Measurements from ENCODE around the gene RABGAP1.

RABGAP1 gene

DNA sequence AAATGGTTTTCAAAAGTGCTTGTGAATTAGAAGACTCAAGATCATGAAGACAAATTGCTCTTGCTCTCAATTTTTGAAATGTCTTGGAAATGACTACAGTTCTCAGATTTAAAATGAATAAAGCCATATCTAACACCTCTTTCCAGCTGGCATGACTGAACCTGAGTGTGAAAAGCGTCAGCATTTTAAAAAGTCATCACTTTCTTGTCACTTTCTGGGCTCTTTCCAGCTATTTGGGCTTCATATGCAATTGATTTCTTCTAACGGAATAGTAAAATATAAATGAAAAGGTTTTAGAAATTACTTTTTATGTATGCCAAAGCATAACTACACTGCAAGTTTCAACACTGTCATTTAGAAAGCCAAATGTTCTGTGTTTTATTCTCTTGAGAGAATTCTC lies 95.0 kb downstream of the RABGAP1 start (continued):
- TF ChIP-seq ZBTB49 (tag by site-specific recombination; IDR thresholded peaks at IDR 0.05; ENCODE audit: low read depth): no peak
- no peak for TF ChIP-seq ZIC2 (tag by site-specific recombination; IDR thresholded peaks at IDR 0.05)
- no peak for TF ChIP-seq ZNF664 (tag by site-specific recombination; IDR thresholded peaks at IDR 0.05)
- TF ChIP-seq ZNF10 (tag by site-specific recombination; IDR thresholded peaks at IDR 0.05): no peak

GRCh38 chr9:123036893-123037545 lies 96.2 kb downstream of the RABGAP1 start:
- H3K9me3 ChIP-seq (ENCODE audit: control insufficient read depth, insufficient read depth, low read depth, low read length): no peaks in the 10 kb centered on the region
- TF ChIP-seq ZNF416 (tag by site-specific recombination; IDR thresholded peaks at IDR 0.05): no peak
- TF ChIP-seq ZIC2 (tag by site-specific recombination; IDR thresholded peaks at IDR 0.05): no peak
- TF ChIP-seq, protein P1, sequence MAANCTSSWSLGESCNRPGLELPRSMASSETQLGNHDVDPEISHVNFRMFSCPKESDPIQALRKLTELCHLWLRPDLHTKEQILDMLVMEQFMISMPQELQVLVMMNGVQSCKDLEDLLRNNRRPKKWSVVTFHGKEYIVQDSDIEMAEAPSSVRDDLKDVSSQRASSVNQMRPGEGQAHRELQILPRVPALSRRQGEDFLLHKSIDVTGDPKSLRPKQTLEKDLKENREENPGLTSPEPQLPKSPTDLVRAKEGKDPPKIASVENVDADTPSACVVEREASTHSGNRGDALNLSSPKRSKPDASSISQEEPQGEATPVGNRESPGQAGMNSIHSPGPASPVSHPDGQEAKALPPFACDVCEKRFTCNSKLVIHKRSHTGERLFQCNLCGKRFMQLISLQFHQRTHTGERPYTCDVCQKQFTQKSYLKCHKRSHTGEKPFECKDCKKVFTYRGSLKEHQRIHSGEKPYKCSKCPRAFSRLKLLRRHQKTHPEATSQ (tag by site-specific recombination; IDR thresholded peaks at IDR 0.05): no peak
- no peak for TF ChIP-seq ZNF391 (tag by site-specific recombination; IDR thresholded peaks at IDR 0.05; ENCODE audit: borderline replicate concordance, low read depth)
- TF ChIP-seq ZNF175 (tag by site-specific recombination; IDR thresholded peaks at IDR 0.05): no peak
- TF ChIP-seq ZNF777 (tag by site-specific recombination; IDR thresholded peaks at IDR 0.05; ENCODE audit: borderline replicate concordance): no peak
- TF ChIP-seq ZSCAN16 (tag by site-specific recombination; IDR thresholded peaks at IDR 0.05): no peak
- TF ChIP-seq RBAK (tag by site-specific recombination; IDR thresholded peaks at IDR 0.05): no peak
- TF ChIP-seq ZNF776 (tag by site-specific recombination; IDR thresholded peaks at IDR 0.05; ENCODE audit: borderline replicate concordance): no peak
- TF ChIP-seq REST (tag by site-specific recombination; IDR thresholded peaks at IDR 0.05): no peak
- TF ChIP-seq ZNF16 (tag by site-specific recombination; IDR thresholded peaks at IDR 0.05; ENCODE audit: low read depth): no peak
- TF ChIP-seq ZBTB49 (tag by site-specific recombination; IDR thresholded peaks at IDR 0.05; ENCODE audit: low read depth): no peak
- TF ChIP-seq KLF16 (tag by site-specific recombination; IDR thresholded peaks at IDR 0.05): no peak
- no peak for TF ChIP-seq ZNF335 (tag by site-specific recombination; conservative IDR thresholded peaks at IDR 0.05)
- CTCF ChIA-PET: interaction anchor here (0.8 kb wide), 1 partner anchor 14 kb away, joined by 3 read pairs; no protein-coding TSS in a partner anchor
- H3K4me3 ChIP-seq (ENCODE audit: low read depth, low read length): no peak overlapping the region
- no peak overlapping the region for H3K27ac ChIP-seq (ENCODE audit: extremely low read depth, low read depth, low read length)
- H3K36me3 ChIP-seq (ENCODE audit: control insufficient read depth in 2 of 2, insufficient read depth in 1 of 2, low read length in 2 of 2): peaks cover 0 to 42% of the 10 kb centered on the region in 2 experiments; a peak in 1 of 3 replicates
- POLR2A ChIA-PET: interaction anchor here (0.5 kb wide), 1 partner anchor 173 kb away, joined by 3 read pairs; no protein-coding TSS in a partner anchor
- H3K4me1 ChIP-seq (ENCODE audit: control insufficient read depth, insufficient read depth, low read length): no peaks in the 10 kb centered on the region

Data from HEK293 (cell line).